ENCODE results near the gene PES1. TPM values are rescaled to one million over a fixed set of nuclear protein-coding genes. Genes with fewer than 3 reads are reported as not detected.

The PES1 gene
- total RNA-seq, 1 donor from 2014 or later, result 73.5 TPM

GRCh38 chr22:30538280-30538679 is 53.4 kb downstream of the PES1 start:
- TF ChIP-seq CTCF (IDR thresholded peaks at IDR 0.05), result no peak
- Mint-ChIP-seq H3K36me3 (ENCODE audit: unreplicated experiment) (no peaks in the 10 kb centered on the region), H3K4me3 (ENCODE audit: unreplicated experiment) (no peak overlapping the region)

DNA sequence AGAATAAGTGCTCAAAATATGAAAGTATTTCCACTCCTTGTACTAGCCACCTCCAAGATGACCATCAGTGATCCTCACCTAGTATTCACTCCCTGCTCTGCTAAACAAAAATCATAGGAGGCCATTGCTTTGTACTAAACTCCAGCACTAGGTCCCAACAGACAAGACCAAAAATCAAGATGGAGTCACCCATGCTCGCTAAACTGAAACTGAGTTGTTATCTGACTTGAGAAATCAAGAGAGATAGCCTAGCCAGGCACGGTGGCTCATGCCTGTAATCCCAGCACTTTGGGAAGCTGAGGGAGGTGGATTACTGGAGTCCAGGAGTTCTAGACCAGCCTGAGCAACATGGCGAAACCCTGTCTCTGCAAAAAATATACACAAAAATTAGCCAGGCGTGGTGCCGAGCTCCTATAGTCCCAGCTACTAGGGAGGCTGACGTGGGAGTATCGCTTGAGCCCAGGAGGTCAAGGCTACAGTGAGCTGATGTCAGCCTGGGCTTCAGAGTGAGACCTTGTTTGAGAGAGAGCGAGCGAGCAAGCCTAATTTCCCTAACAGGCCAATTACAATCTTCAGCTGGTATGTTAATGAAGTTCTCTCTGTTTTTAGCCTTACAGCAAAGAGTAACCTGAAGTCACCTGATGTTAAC is 54.5 kb downstream of the PES1 start:
- Mint-ChIP-seq H3K36me3 (ENCODE audit: unreplicated experiment) (no peaks in the 10 kb centered on the region), H3K4me1 (ENCODE audit: unreplicated experiment) (peaks cover 2% of the 10 kb centered on the region), H3K4me3 (ENCODE audit: unreplicated experiment) (no peak overlapping the region), H3K27ac (ENCODE audit: unreplicated experiment) (no peak overlapping the region), H3K27me3 (ENCODE audit: unreplicated experiment) (peaks cover 8% of the 10 kb centered on the region), H3K9me3 (ENCODE audit: unreplicated experiment) (no peaks in the 10 kb centered on the region)
- DNase-seq (ENCODE audit: extremely low spot score, unreplicated experiment), result no peak
- no peak for TF ChIP-seq CTCF (IDR thresholded peaks at IDR 0.05)

More at GRCh38 chr22:30538280-30538679, 53.4 kb downstream of the PES1 start:
- no peak for DNase-seq (ENCODE audit: extremely low spot score, unreplicated experiment)
- no peaks in the 10 kb centered on the region for H3K9me3 Mint-ChIP-seq (ENCODE audit: unreplicated experiment)
- peaks cover 5% of the 10 kb centered on the region for H3K4me1 Mint-ChIP-seq (ENCODE audit: unreplicated experiment)
- no peak overlapping the region for H3K27ac Mint-ChIP-seq (ENCODE audit: unreplicated experiment)
- H3K27me3 Mint-ChIP-seq (ENCODE audit: unreplicated experiment), result peaks cover 8% of the 10 kb centered on the region

GRCh38 chr22:30535182-30535581 is 56.5 kb downstream of the PES1 start:
- no peak overlapping the region for H3K27ac Mint-ChIP-seq (ENCODE audit: unreplicated experiment)
- no peaks in the 10 kb centered on the region for H3K36me3 Mint-ChIP-seq (ENCODE audit: unreplicated experiment)
- TF ChIP-seq CTCF (IDR thresholded peaks at IDR 0.05), result no peak
- DNase-seq (ENCODE audit: extremely low spot score, unreplicated experiment), result no peak
- H3K27me3 Mint-ChIP-seq (ENCODE audit: unreplicated experiment), result peaks cover 6% of the 10 kb centered on the region
- no peaks in the 10 kb centered on the region for H3K4me1 Mint-ChIP-seq (ENCODE audit: unreplicated experiment)
- H3K9me3 Mint-ChIP-seq (ENCODE audit: unreplicated experiment), result no peaks in the 10 kb centered on the region
- H3K4me3 Mint-ChIP-seq (ENCODE audit: unreplicated experiment), result no peak overlapping the region

GRCh38 chr22:30531651-30532608 is 59.8 kb downstream of the PES1 start:
- Mint-ChIP-seq H3K36me3 (ENCODE audit: unreplicated experiment) (no peaks in the 10 kb centered on the region), H3K4me3 (ENCODE audit: unreplicated experiment) (no peak overlapping the region), H3K27ac (ENCODE audit: unreplicated experiment) (no peak overlapping the region), H3K4me1 (ENCODE audit: unreplicated experiment) (no peaks in the 10 kb centered on the region), H3K9me3 (ENCODE audit: unreplicated experiment) (no peaks in the 10 kb centered on the region), H3K27me3 (ENCODE audit: unreplicated experiment) (peaks cover 6% of the 10 kb centered on the region)
- TF ChIP-seq CTCF (IDR thresholded peaks at IDR 0.05), result no peak
- DNase-seq (ENCODE audit: extremely low spot score, unreplicated experiment), result no peak

GRCh38 chr22:30526656-30527055 is 65.1 kb downstream of the PES1 start:
- DNase-seq (ENCODE audit: extremely low spot score, unreplicated experiment), result no peak
- Mint-ChIP-seq H3K4me3 (ENCODE audit: unreplicated experiment) (no peak overlapping the region), H3K27me3 (ENCODE audit: unreplicated experiment) (peaks cover 4% of the 10 kb centered on the region), H3K36me3 (ENCODE audit: unreplicated experiment) (no peaks in the 10 kb centered on the region), H3K9me3 (ENCODE audit: unreplicated experiment) (no peaks in the 10 kb centered on the region), H3K4me1 (ENCODE audit: unreplicated experiment) (no peaks in the 10 kb centered on the region), H3K27ac (ENCODE audit: unreplicated experiment) (no peak overlapping the region)
- TF ChIP-seq CTCF (IDR thresholded peaks at IDR 0.05), result no peak

Data from osteocyte (in vitro differentiated cells).